Activated naive CD4-positive, alpha-beta T cell treated with anti-CD3 and anti-CD28 coated beads, Interleukin-2, amount 50 U/mL, for 72 hours (primary cell): Measurements from ENCODE around the gene GRIN2D. TPM values are rescaled to one million over a fixed set of nuclear protein-coding genes. Genes with fewer than 3 reads are reported as not detected.
"Not testable (repeated sequence)": the region's sequence is repeated elsewhere in the genome, so short reads cannot be mapped to it uniquely, and the experiment has no call there.

ENCODE experiments used
- ATAC-seq, 2 donors: fragments of 150-1000 bp; cut with Tn5 transposase; 2 replicates each; pipeline ENCODE4 v1.10.0; 2021; ENCODE audit warnings: mild to moderate bottlenecking in 2 of 2, moderate library complexity in 2 of 2
- DNase-seq, 2 donors: peaks; one replicate each; pipeline ENCODE4 v3.0.0; 2021 to 2022; ENCODE audit warnings: low spot score in 2 of 2
- H3K27ac Mint-ChIP-seq, 2 donors: one replicate each; pipeline ENCODE4 v1.8.0; 2022; ENCODE audit warnings: mild to moderate bottlenecking in 2 of 2, mixed read lengths in 2 of 2
- H3K36me3 Mint-ChIP-seq, 2 donors: one replicate each; pipeline ENCODE4 v1.8.0; 2022; ENCODE audit warnings: mixed read lengths in 2 of 2
- H3K9me3 Mint-ChIP-seq, 2 donors: one replicate each; pipeline ENCODE4 v1.8.0; 2022; ENCODE audit warnings: mixed read lengths in 2 of 2
- total RNA-seq, 2 donors: library from RNA; stranded (reverse); gene quantifications; one replicate each; pipeline ENCODE4 v1.2.3, GENCODE V29; 2022

The GRIN2D gene
- total RNA-seq, 2 donors from 2014 or later, result 0.23 to 0.45 TPM

DNA sequence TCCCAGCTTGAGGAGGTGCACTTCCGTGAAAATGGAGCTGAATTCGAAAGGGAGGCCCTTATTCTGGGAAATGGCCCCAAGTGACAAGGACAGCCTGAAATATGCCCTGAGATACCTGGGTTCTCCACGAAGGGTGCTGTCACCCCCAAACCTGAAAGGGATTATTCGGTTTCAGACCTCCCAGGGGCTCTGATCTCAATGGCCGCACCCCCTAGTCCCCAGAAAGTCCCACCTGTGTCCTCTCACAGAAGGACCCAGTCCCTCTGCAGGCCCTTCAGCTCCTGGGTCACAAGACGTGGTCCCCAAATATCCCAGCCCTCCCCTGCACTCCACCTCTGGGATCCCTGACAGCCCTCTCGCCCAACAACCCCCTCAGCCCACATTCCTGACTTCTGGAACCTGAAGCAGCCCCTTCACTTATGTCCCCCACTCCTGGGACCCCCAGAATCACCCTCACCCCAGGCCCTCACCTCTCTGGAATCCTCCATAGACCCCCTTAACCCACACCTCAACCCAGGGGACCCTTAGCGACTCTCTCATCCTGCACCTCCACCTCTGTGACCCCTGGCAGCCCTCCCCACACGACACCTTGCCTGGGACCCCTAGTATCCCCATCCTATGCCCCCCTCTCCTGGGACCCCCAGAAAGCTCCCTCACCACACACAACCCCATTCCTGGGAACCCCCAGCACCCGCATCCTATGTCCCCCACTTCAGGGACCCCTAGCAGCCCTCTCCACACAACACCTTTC is 28.7 kb upstream of the GRIN2D start:
- Mint-ChIP-seq H3K27ac (peak overlapping the region; percentile 82 to 95), H3K36me3 (peaks cover 0 to 11% of the 10 kb centered on the region in 2 donors), H3K9me3 (no peaks in the 10 kb centered on the region)
- DNase-seq, result peak in 1 of 2 donors; percentile 64
- no peak for ATAC-seq

DNA sequence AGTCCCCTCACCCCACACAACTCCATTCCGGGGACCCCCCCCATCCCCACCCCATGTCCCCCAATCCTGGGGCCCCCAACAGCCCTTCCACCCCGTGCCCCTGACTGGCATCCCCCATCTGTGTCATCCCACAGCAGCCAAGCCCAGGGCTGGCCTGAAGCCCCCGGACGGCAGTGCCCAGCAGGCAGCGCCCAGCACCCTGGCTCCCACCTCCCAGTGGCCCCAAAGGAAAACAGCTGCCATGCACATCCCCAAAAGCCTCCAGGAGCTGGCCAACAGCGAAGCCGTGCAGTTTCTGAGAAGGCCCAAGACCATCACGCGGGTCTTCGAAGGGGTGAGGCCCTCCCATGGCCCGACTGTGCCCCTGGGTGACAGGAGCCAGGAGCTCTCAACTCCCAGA is 27.9 kb upstream of the GRIN2D start:
- Mint-ChIP-seq H3K27ac (peak overlapping the region in 1 of 2 donors; percentile 95), H3K9me3 (no peaks in the 10 kb centered on the region), H3K36me3 (peaks cover 0 to 11% of the 10 kb centered on the region in 2 donors)
- ATAC-seq (no peak), DNase-seq (no peak)

DNA sequence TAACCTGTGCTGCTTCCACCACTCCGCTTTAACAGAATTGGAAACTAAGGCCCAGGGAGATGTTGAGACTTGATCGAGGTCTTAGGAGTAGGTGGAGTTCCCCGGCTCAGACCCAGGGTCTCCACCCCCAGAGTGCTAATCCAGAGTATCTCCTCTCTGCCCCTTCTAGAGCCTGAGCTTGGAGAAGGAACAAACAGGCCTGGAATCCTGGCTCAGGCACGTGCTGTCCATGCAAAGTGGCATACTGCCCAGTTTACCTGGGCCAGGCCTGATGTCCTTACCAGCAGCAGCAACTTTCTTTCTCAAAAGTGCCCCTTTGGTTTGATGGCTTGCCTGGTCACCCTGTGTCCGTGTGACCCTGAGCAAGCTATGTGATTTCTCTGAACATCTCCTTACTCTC is 25.6 kb upstream of the GRIN2D start:
- Mint-ChIP-seq H3K27ac (peak overlapping the region in 1 of 2 donors; percentile 14), H3K36me3 (peaks cover 0 to 9% of the 10 kb centered on the region in 2 donors), H3K9me3 (no peaks in the 10 kb centered on the region)
- no peak for DNase-seq
- ATAC-seq, result no peak

DNA sequence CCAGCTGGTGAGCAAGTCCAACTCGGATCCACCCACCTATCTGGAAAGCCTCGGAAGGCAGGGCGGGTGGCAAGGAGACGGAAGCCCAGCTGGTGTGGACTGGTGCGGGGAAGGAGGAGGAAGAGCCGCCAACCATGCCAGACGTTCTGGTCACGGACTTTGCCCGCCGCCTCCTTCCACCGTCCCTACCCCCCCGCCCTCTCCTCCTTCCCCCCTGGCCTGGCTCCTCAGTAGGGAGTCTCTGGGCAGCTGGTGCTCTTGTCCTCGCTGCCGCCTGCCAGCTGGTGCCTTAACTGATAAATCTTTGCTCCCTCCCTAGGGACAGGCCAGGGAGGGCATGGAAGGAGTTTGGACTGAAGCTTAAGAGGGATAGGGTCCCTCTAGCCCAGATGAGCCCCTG is 24.5 kb upstream of the GRIN2D start:
- Mint-ChIP-seq H3K27ac (no peak overlapping the region), H3K9me3 (no peaks in the 10 kb centered on the region), H3K36me3 (no peaks in the 10 kb centered on the region)
- no peak for DNase-seq
- no peak for ATAC-seq

DNA sequence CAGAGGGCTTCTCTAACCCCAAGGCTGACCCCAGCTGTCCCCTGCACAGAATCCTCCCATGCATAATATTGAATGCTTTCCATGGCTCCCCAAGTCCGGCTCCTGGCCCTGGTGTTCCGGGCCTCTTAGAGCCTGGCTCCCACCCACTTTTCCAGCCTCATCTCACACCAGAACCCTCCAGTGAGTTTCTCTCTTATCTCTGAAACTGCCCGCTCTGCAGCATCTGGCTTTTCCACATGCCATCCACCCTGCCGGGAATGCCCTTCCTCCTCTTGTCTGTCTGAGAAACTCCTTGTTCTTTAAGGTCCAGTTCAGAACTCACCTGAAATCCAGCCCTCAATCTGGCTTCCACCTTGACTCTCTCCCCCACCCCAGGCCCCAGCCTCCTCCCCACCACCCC is 22.5 kb upstream of the GRIN2D start:
- no peaks in the 10 kb centered on the region for H3K36me3 Mint-ChIP-seq
- ATAC-seq, result no peak
- no peak overlapping the region for H3K27ac Mint-ChIP-seq
- no peak for DNase-seq
- no peaks in the 10 kb centered on the region for H3K9me3 Mint-ChIP-seq

DNA sequence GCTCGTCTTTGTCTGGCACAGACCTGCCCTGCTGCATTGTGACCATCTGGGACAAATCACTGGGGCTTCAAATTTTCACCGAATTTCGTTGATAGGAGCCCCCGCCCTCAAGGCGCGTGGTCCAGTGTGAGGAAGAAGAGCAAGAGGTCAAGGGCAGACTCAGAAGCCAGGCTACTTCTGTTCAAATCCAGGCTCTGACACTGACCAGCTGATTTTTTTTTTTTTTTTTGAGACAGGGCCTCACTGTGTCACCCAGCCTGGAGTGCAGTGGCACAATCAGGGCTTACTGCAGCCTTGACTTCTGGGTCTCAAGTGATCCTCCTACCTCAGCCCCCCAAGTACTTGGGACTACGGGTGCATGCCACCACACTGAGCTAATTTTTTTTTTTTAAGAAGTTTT is 22.1 kb upstream of the GRIN2D start:
- no peak for ATAC-seq
- no peaks in the 10 kb centered on the region for H3K9me3 Mint-ChIP-seq

DNA sequence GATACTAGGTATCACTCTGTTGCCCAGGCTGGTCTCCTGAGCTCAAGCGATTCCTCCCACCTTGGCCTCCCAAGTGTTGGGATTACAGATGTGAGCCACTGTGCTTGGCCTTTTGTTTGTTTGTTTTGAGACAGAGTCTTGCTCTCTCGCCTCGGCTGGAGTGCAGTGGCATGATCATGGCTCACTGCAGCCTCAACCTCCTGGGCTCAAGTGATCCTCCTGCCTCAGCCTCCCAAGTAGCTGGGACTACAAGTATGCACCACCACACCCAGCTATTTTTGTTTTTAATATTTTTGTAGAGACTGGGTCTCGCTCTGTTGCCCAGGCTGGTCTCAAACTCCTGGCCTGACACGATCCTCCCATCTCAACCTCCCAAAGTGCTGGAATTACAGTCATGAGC is 21.7 kb upstream of the GRIN2D start:
- H3K9me3 Mint-ChIP-seq, H3K27ac Mint-ChIP-seq: not testable (repeated sequence)

More for the DNA sequence above, 22.1 kb upstream of the GRIN2D start:
- H3K36me3 Mint-ChIP-seq, result no peaks in the 10 kb centered on the region
- DNase-seq, result no peak
- H3K27ac Mint-ChIP-seq, result no peak overlapping the region

DNA sequence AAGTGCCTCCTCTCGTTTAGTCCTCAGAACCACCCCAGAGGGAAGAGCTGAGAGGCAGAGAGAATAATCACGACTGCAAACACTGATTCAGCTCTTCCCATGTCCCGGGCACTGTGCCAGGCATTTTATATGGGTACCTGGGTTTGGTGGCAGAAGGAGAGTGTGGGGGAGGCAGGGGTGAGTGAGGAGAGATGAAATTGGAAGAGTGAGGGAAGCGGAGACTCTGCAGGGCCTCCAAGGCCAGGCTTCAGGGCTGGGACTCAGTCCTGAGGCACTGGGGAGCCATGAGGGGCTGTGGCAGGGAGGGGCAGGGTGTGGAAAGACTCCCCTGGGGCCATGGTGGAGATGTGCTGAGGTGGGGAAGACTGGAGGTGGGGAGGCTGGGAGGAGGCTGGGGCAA is 20.6 kb upstream of the GRIN2D start:
- Mint-ChIP-seq H3K9me3 (no peaks in the 10 kb centered on the region), H3K36me3 (no peaks in the 10 kb centered on the region), H3K27ac (peak overlapping the region; percentile 29 to 47)
- DNase-seq (no peak), ATAC-seq (no peak)

More for the DNA sequence above, 21.7 kb upstream of the GRIN2D start:
- not testable (repeated sequence) for ATAC-seq, H3K36me3 Mint-ChIP-seq, DNase-seq

DNA sequence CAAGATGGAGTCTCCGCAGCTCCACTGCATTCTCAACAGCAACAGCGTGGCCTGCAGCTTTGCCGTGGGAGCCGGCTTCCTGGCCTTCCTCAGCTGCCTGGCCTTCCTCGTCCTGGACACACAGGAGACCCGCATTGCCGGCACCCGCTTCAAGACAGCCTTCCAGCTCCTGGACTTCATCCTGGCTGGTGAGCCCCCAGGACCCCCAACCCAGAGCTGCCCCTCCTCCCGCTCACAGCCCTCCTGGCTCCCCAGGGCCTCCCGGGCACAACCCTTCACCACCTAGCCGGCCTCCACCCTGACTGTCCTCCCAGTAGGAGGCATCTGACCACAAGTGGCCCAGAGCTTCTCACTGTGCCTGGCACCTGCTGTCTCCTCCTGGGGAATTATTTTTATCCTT is 19.9 kb upstream of the GRIN2D start:
- ATAC-seq (no peak), DNase-seq (no peak)
- H3K36me3 Mint-ChIP-seq, result no peaks in the 10 kb centered on the region
- peak overlapping the region in 1 of 2 donors; percentile 29 for H3K27ac Mint-ChIP-seq
- H3K9me3 Mint-ChIP-seq, result no peaks in the 10 kb centered on the region

DNA sequence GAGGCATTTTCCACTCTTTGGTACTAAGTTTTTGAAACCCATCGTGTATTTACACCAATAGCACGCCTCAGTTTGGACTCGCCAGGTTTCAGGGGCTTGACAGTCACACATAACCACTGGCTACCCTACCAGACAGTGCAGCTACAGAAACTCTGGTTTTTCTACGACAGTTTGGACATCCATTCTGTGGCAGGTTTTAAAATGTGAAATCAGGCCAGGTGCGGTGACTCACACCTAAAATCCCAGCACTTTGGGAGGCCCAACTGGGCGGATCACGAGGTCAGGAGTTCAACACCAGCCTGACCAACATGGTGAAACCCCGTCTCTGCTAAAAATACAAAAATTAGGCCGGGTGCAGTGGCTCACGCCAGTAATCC is 15.3 kb upstream of the GRIN2D start:
- ATAC-seq, result peak in 1 of 2 donors; percentile 18
- H3K9me3 Mint-ChIP-seq, result no peaks in the 10 kb centered on the region

DNA sequence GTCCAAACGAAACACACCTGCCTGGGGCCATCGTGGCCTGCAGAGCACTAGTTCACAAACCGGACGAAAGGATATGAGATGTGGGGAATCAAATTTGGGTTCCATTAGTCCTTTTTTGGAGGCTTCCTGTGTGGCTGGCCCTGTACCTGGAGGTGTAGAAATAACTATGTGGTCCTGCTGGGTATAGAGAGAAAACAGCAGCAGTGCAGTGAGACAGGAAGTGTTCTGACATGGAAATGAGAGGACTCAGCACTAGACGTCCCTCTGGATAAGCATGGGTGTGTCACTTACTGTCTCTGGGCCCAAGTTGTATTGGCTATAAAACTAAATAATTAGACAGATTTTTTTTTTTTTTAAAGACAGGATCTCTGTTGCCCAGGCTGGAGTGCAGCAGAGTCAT is 14.4 kb upstream of the GRIN2D start:
- DNase-seq (no peak), ATAC-seq (no peak)
- Mint-ChIP-seq H3K36me3 (peaks cover 0 to 3% of the 10 kb centered on the region in 2 donors), H3K27ac (no peak overlapping the region), H3K9me3 (no peaks in the 10 kb centered on the region)

More for the DNA sequence above, 15.3 kb upstream of the GRIN2D start:
- DNase-seq, result no peak
- H3K36me3 Mint-ChIP-seq, result no peaks in the 10 kb centered on the region
- H3K27ac Mint-ChIP-seq, result no peak overlapping the region

DNA sequence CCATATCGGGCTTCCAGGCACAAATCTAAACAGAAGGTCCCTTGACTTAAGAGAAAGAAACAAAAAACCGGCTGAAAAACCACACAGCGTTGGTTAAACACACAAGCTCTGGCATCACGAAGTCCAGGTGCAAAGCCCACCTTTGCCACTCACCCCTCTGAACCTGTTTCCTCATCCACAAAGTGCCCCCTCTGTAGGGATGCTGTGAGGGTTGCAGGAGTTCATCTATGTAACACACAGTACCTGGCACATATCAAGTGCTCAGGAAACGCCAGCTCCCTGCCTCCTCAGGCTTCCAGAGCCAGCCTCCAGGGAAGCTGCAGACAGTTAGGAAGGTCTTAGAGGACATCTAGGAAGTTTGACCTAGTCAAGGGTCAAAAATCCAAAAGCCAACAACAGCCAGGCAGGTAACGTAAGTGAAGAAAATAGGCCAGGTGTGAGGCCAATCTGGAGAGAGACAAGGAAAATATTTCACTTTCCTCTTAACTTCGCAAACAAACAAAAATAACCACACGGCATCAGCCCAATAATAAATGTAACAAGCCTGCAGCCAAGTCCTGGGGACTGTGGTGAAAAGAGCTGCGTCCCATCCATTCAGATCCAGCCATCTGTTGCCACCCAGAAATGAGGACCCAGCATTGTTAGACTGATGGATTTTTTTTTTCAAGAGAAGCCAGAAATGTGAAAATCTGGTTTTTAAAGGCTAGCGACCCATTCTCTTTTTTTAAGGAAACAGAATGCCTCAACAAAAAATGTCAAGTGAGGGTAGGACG is 12.1 kb upstream of the GRIN2D start:
- H3K36me3 Mint-ChIP-seq, result peaks cover 0 to 6% of the 10 kb centered on the region in 2 donors
- ATAC-seq, result no peak
- H3K27ac Mint-ChIP-seq, result peak overlapping the region in 1 of 2 donors; percentile 26
- no peak for DNase-seq
- no peaks in the 10 kb centered on the region for H3K9me3 Mint-ChIP-seq

DNA sequence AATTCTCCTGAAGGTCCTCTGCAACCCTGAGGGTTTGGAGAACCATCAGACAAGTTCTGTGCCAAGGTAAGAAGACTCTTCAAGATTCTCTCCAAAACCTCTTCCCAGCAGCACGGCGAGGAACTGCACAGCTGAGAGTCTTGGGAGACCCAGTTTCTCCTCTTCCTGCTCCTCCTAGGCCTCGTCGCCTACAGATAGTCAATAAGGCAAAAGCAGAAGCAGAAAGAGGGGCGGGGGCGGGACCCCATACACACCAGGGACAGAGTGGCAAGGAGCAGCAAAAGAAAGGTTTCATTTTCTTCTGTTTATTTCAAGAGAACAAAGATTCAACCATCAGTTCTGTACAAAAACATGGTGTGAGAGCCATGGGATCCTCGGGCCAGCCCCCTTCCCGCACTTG is 11.2 kb upstream of the GRIN2D start:
- H3K27ac Mint-ChIP-seq, result peak overlapping the region in 1 of 2 donors; percentile 22
- DNase-seq, result no peak
- H3K36me3 Mint-ChIP-seq, result peaks cover 0 to 6% of the 10 kb centered on the region in 2 donors

DNA sequence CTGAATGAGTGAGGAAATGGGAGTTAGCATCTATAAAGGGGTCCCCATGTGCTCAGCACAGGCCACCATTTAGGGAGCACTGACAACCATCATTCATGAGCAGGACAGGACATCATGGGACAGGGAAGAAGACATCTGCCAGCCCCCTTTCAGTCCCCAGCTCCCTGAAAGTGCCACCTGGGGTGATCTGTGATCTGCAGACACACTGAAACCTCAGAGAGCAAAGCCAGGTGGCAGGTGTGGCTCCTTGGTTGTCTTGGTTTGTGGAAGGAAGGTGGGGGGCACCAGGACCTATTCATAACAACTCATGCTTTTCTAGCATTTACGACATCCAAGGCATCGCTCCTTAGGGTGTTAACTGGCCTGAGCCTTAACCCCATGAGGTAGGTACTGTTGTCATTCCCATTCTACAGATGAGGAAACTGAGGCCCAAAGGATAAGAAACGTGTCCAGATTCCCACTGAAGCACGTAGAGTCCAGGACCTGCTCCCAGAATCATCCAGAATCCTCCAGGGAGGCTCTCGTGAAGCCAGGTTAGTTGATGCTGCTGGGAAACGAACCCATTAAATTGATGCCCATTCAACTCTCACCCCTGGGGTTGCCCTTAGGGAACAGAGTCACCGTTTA is 7.9 kb upstream of the GRIN2D start:
- Mint-ChIP-seq H3K9me3 (no peaks in the 10 kb centered on the region), H3K36me3 (peaks cover 5 to 6% of the 10 kb centered on the region in 2 donors), H3K27ac (peak overlapping the region; percentile 38 to 72)
- ATAC-seq, result no peak
- DNase-seq, result no peak

More for the DNA sequence above, 11.2 kb upstream of the GRIN2D start:
- H3K9me3 Mint-ChIP-seq, result no peaks in the 10 kb centered on the region
- no peak for ATAC-seq

DNA sequence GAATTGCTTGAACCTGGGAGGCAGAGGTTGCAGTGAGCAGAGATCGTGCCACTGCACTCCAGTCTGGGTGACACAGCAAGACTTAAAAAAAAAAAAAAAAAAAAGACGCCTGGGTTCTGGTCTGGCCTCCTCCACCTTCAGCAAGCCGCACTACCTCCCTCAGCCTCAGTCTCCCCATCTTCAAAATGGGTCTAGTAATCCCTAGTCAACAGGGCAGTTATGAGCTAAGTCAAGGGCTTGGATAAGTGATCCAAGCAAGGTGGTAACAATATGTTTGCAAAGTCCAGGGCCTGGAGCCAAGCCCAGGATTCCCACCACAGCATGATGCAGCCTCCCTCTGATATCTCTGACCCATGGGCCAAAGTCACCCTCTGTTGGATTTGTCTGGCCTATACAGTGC is 6.5 kb upstream of the GRIN2D start:
- Mint-ChIP-seq H3K9me3 (no peaks in the 10 kb centered on the region), H3K27ac (no peak overlapping the region), H3K36me3 (peaks cover 6 to 11% of the 10 kb centered on the region in 2 donors)
- no peak for ATAC-seq
- DNase-seq, result no peak

DNA sequence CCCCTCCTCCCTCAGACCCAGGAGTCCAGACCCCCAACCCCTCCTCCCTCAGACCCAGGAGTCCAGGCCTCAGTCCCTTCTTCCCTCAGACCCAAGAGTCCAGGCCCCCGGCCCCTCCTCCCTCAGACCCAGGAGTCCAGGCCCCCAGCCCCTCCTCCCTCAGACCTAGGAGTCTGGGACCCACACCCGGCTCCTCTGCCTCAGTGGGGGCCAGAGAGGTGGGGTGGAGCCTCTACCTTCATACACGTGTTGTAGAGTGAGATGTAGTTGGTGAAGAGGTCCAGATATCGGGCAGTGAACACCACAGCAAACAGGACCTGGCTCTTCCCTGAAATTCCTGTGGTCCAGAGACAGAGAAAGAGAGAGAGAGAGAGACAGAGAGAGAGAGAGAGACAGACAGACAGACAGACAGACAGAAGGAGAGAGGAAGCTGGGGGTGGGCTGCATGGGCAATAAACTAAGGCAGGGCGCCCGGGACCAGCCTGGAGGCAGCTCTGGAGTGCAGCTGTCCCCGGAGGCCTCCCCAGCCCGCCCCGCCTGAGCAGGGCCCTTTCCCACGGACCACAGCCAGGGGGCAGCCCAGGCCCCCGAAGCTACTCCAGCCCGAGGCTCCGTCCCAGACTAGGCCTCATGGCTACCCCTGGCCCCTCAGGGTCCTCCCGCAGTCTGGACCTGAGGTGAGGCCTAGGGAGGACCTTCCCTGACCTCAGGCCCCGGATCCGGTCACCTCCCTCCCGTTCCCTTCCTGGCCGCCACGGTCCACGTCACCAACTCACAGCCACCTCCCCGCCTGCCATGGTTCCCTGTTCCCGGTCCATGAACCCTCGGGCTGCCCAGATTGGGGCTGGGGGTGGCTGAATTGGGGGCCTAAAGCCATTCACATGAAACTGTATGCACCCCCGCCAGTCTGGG is 3.0 kb upstream of the GRIN2D start:
- peak; percentile 67 to 68 for DNase-seq
- H3K9me3 Mint-ChIP-seq, result no peaks in the 10 kb centered on the region
- peak; percentile 68 to 73 for ATAC-seq
- peaks cover 0 to 11% of the 10 kb centered on the region in 2 donors for H3K36me3 Mint-ChIP-seq
- peak overlapping the region; percentile 96 to 99 for H3K27ac Mint-ChIP-seq
